IMR-90 (cell line): ENCODE results near the gene KCMF1. TPM values are rescaled to one million over a fixed set of nuclear protein-coding genes. Genes with fewer than 3 reads are reported as not detected.

Source experiments
- ATAC-seq: fragments of 200-7000 bp; cut with Tn5 transposase; 2 replicates; pipeline ENCODE4 v1.9.1; 2020; ENCODE audit warnings: low read depth, mild to moderate bottlenecking, moderate library complexity
- BruUV-seq: library from RNA; stranded (reverse); fragments of 400-500 nt; replicated peaks from 2 replicates; lab custom pipeline; 2021; lab: Mats Ljungman, UMichigan
- CTCF ChIA-PET: fragments of 300-600 bp; formaldehyde crosslinking; extraction: SDS; loops from one replicate; lab custom pipeline; 2021; ENCODE audit warnings: antibody characterized with exemption; lab: Yijun Ruan, JAX
- POLR2A ChIA-PET: fragments of 300-600 bp; sonication (Branson Sonifier 250); formaldehyde crosslinking; loops from one replicate; lab custom pipeline; 2022; ENCODE audit warnings: antibody characterized with exemption; ENCODE audit not compliant: unreplicated experiment; lab: Charles Lee
- DNase-seq: peaks from one replicate; pipeline ENCODE4 v3.0.0; 2013
- H2AFZ ChIP-seq: replicated peaks from 2 replicates; pipeline ENCODE3; 2013; ENCODE audit warnings: low read length, mild to moderate bottlenecking; ENCODE audit not compliant: poor library complexity
- H2AK5ac ChIP-seq: 2 replicates; pipeline ENCODE4 v1.6.1; 2013; ENCODE audit warnings: low read depth, low read length, inconsistent platforms
- H2AK9ac ChIP-seq: replicated peaks from 2 replicates; pipeline ENCODE3; 2013; ENCODE audit warnings: mild to moderate bottlenecking, low read depth, low read length, moderate library complexity; ENCODE audit not compliant: poor library complexity
- H2BK120ac ChIP-seq: 2 replicates; pipeline ENCODE4 v1.6.1; 2013; ENCODE audit warnings: low read depth, low read length, inconsistent platforms
- H2BK15ac ChIP-seq: 3 replicates; pipeline ENCODE4 v1.6.1; 2013; ENCODE audit warnings: low read depth, low read length, inconsistent platforms
- H2BK20ac ChIP-seq: 2 replicates; pipeline ENCODE4 v1.6.1; 2013; ENCODE audit warnings: low read depth, mild to moderate bottlenecking, inconsistent platforms, low read length, moderate library complexity
- H2BK5ac ChIP-seq: 2 replicates; pipeline ENCODE4 v1.6.1; 2013; ENCODE audit warnings: mild to moderate bottlenecking, low read depth, low read length, inconsistent platforms; ENCODE audit not compliant: poor library complexity, severe bottlenecking
- H3K14ac ChIP-seq: replicated peaks from 2 replicates; pipeline ENCODE4 v1.6.1; 2013; ENCODE audit warnings: low read depth, low read length, inconsistent platforms
- H3K18ac ChIP-seq: 2 replicates; pipeline ENCODE4 v1.6.1; 2013; ENCODE audit warnings: low read depth, low read length, control low read depth
- H3K23ac ChIP-seq: 2 replicates; pipeline ENCODE4 v1.6.1; 2013; ENCODE audit warnings: low read depth, low read length, inconsistent platforms
- H3K27ac ChIP-seq: 2 replicates; pipeline ENCODE4 v1.5.1; 2013; ENCODE audit warnings: mild to moderate bottlenecking, control low read depth, low read length; ENCODE audit not compliant: insufficient read depth
- H3K27me3 ChIP-seq: 2 replicates; pipeline ENCODE4 v1.6.1; 2013; ENCODE audit warnings: low read length; ENCODE audit not compliant: control insufficient read depth, insufficient read depth
- H3K36me3 ChIP-seq: 2 replicates; pipeline ENCODE4 v1.6.1; 2013; ENCODE audit warnings: low read length, mixed read lengths; ENCODE audit not compliant: control insufficient read depth, insufficient read depth
- H3K4ac ChIP-seq: 2 replicates; pipeline ENCODE4 v1.6.1; 2013; ENCODE audit warnings: low read depth, low read length, inconsistent platforms
- H3K4me1 ChIP-seq: 2 replicates; pipeline ENCODE4 v1.6.1; 2013; ENCODE audit warnings: low read length, mixed read lengths; ENCODE audit not compliant: control insufficient read depth, insufficient read depth
- H3K4me2 ChIP-seq: 2 replicates; pipeline ENCODE4 v1.6.1; 2013; ENCODE audit warnings: low read depth, mild to moderate bottlenecking, control low read depth, low read length, moderate library complexity
- H3K4me3 ChIP-seq: 2 replicates; pipeline ENCODE4 v1.5.1; 2013; ENCODE audit warnings: low read depth, mild to moderate bottlenecking, control low read depth, low read length, moderate library complexity; ENCODE audit not compliant: insufficient read depth
- H3K56ac ChIP-seq: 2 replicates; pipeline ENCODE4 v1.6.1; 2013; ENCODE audit warnings: low read length, inconsistent platforms; ENCODE audit not compliant: insufficient read depth; ENCODE audit errors: extremely low read depth
- H3K79me1 ChIP-seq, 2 experiments: 2 replicates each; pipeline ENCODE4 v1.6.1; 2013; ENCODE audit warnings: low read length in 2 of 2, inconsistent platforms in 1 of 2, low read depth in 1 of 2
- H3K9ac ChIP-seq: 2 replicates; pipeline ENCODE4 v1.6.1; 2013; ENCODE audit warnings: low read depth, low read length, control low read depth
- H3K9me1 ChIP-seq: 2 replicates; pipeline ENCODE4 v1.6.1; 2013; ENCODE audit warnings: low read length, inconsistent platforms; ENCODE audit not compliant: insufficient read depth
- H3K9me3 ChIP-seq: 2 replicates; pipeline ENCODE4 v1.6.1; 2013; ENCODE audit warnings: low read length; ENCODE audit not compliant: control insufficient read depth, insufficient read depth
- H4K20me1 ChIP-seq: 2 replicates; pipeline ENCODE4 v1.6.1; 2013; ENCODE audit warnings: low read length, inconsistent platforms; ENCODE audit not compliant: insufficient read depth
- H4K5ac ChIP-seq: 2 replicates; pipeline ENCODE4 v1.6.1; 2013; ENCODE audit warnings: mild to moderate bottlenecking, low read depth, low read length, control low read depth
- H4K8ac ChIP-seq, 2 experiments: 2 replicates each; pipeline ENCODE4 v1.6.1; 2013; ENCODE audit warnings: low read depth in 2 of 2, low read length in 2 of 2, control low read depth in 1 of 2, inconsistent platforms in 1 of 2
- H4K91ac ChIP-seq: 2 replicates; pipeline ENCODE4 v1.6.1; 2013; ENCODE audit warnings: low read depth, low read length, inconsistent platforms; ENCODE audit not compliant: insufficient read depth
- BHLHE40 ChIP-seq: fragments of 150-350 bp; IDR thresholded peaks from 2 replicates; pipeline ENCODE4 v1.6.1; 2016; ENCODE audit warnings: mild to moderate bottlenecking, low read depth, low read length
- CEBPB ChIP-seq: IDR thresholded peaks from 2 replicates; pipeline ENCODE4 v1.6.1; 2012; ENCODE audit warnings: low read depth, low read length, improper control_type of control experiment
- CHD1 ChIP-seq: IDR thresholded peaks from 2 replicates; pipeline ENCODE4 v1.6.1; 2012; ENCODE audit warnings: low read depth, low read length, improper control_type of control experiment
- CTCF ChIP-seq: conservative IDR thresholded peaks from 2 replicates; pipeline ENCODE4 v1.5.1; 2012; ENCODE audit warnings: mild to moderate bottlenecking, low read depth, low read length, improper control_type of control experiment
- FOS ChIP-seq: fragments of 150-350 bp; IDR thresholded peaks from 2 replicates; pipeline ENCODE4 v1.6.1; 2016; ENCODE audit warnings: low read depth, low read length
- MAFK ChIP-seq: IDR thresholded peaks from 2 replicates; pipeline ENCODE4 v1.6.1; 2012; ENCODE audit warnings: low read depth, low read length, improper control_type of control experiment
- MAZ ChIP-seq: IDR thresholded peaks from 2 replicates; pipeline ENCODE4 v1.6.1; 2012; ENCODE audit warnings: low read depth, mild to moderate bottlenecking, low read length, improper control_type of control experiment, moderate library complexity, borderline replicate concordance
- MXI1 ChIP-seq: IDR thresholded peaks from 2 replicates; pipeline ENCODE4 v1.6.1; 2012; ENCODE audit warnings: low read depth, mild to moderate bottlenecking, low read length, moderate library complexity, borderline replicate concordance
- NFE2L2 ChIP-seq: fragments of 150-350 bp; IDR thresholded peaks from 2 replicates; pipeline ENCODE4 v1.6.1; 2016; ENCODE audit warnings: low read depth, mild to moderate bottlenecking, low read length
- POLR2A ChIP-seq: IDR thresholded peaks from 2 replicates; pipeline ENCODE4 v1.6.1; 2012; ENCODE audit warnings: mild to moderate bottlenecking, low read depth, low read length
- RCOR1 ChIP-seq: IDR thresholded peaks from 2 replicates; pipeline ENCODE4 v1.6.1; 2012; ENCODE audit warnings: mild to moderate bottlenecking, low read length, improper control_type of control experiment; ENCODE audit not compliant: insufficient replicate concordance
- RFX5 ChIP-seq: IDR thresholded peaks from 2 replicates; pipeline ENCODE4 v1.8.0; 2012; ENCODE audit warnings: low read depth, mild to moderate bottlenecking, low read length, moderate library complexity
- SMC3 ChIP-seq: fragments of 150-350 bp; IDR thresholded peaks from 2 replicates; pipeline ENCODE4 v1.6.1; 2016; ENCODE audit warnings: low read depth, mild to moderate bottlenecking, antibody characterized with exemption, low read length, moderate library complexity
- USF2 ChIP-seq: fragments of 150-350 bp; IDR thresholded peaks from 2 replicates; pipeline ENCODE4 v1.6.1; 2017; ENCODE audit warnings: mild to moderate bottlenecking, antibody characterized with exemption, low read length, low read depth
- WGBS, 2 experiments: methylation state at CpG; one replicate each; pipeline versions ENCODE4 v1.1.5 to v1.1.7; 2013; ENCODE audit warnings: missing lambda C conversion rate in 2 of 2; ENCODE audit not compliant: insufficient read length in 1 of 2; ENCODE audit errors: extremely low coverage in 2 of 2; 5-methylcytosine and 5-hydroxymethylcytosine counted together
- dilution Hi-C: fragments of 300-500 bp; cut with HindIII; formaldehyde crosslinking; loops from one replicate; pipeline ENCODE4 v1.14.3; 2018; ENCODE audit warnings: low sequenced_read_pairs; ENCODE audit not compliant: unreplicated experiment
- in situ Hi-C: fragments of 300-500 bp; cut with MboI; formaldehyde crosslinking; loops from 3 replicates; pipeline ENCODE4 v1.14.3; 2019; ENCODE audit warnings: low sequenced_read_pairs, inconsistent platforms, mixed read lengths
- intact Hi-C: fragments of 100-400 bp; cut with micrococcal nuclease; formaldehyde crosslinking; loops from 2 replicates; pipeline ENCODE4 v1.10.0; 2022
- polyA plus RNA-seq, 3 experiments: library from polyadenylated mRNA; depleted of rRNA; stranded (reverse); fragments of >200 nt; gene quantifications; 2 replicates each; pipeline ENCODE4 v1.2.3, GENCODE V29; 2012; ENCODE audit warnings: low replicate concordance in 1 of 3
- total RNA-seq: library from RNA; depleted of rRNA; stranded (reverse); fragments of >200 nt; gene quantifications from 2 replicates; pipeline ENCODE4 v1.2.3, GENCODE V29; 2012

Gene KCMF1
- total and polyA plus RNA-seq, 2 of the 4 experiments (the other 2 are of a cell fraction) = 49.9 to 108 TPM

GRCh38 chr2:84970210-84970867 lies 622 bp upstream of the KCMF1 start:
- Histone ChIP-seq H2BK15ac (peak overlapping the region; percentile 13; the same call in 2 of the 3 replicates), H4K20me1 (peaks cover 32% of the 10 kb centered on the region), H3K79me1 (peaks cover 4 to 42% of the 10 kb centered on the region in 2 experiments; a peak in 3 of 4 replicates), H3K4me2 (peak overlapping the region; percentile 82), H3K4me3 (peak overlapping the region; percentile 100), H2AK9ac (peak overlapping the region; percentile 88), H3K9me1 (peaks cover 6% of the 10 kb centered on the region), H4K8ac (peak overlapping the region; percentile 39 to 61), H3K9ac (peak overlapping the region; percentile 96), H4K5ac (peak overlapping the region; percentile 31; the same call in 1 of the 2 replicates), H3K4me1 (peaks cover 4% of the 10 kb centered on the region), H3K27me3 (no peaks in the 10 kb centered on the region), H2BK120ac (peak overlapping the region; percentile 22), H2AK5ac (peak overlapping the region; percentile 5; the same call in 1 of the 2 replicates), H3K27ac (peak overlapping the region; percentile 90), H2BK5ac (peak overlapping the region; percentile 44), H3K36me3 (peaks cover 8% of the 10 kb centered on the region; the same call in 1 of the 2 replicates), H3K23ac (peak overlapping the region; percentile 76), H2BK20ac (no peak overlapping the region), H2AFZ (peak overlapping the region; percentile 82), H4K91ac (peak overlapping the region; percentile 86), H3K4ac (peak overlapping the region; percentile 57), H3K56ac (peak overlapping the region; percentile 75), H3K18ac (peak overlapping the region; percentile 40), H3K9me3 (no peaks in the 10 kb centered on the region), H3K14ac (peak overlapping the region; percentile 98)
- DNase-seq (peak; percentile 36), ATAC-seq (peak; percentile 58)
- dilution Hi-C loops (no loop called here), intact Hi-C loops (loop anchor here (2.0 kb wide), 1 partner anchor 44 kb away; no protein-coding TSS in a partner anchor), in situ Hi-C loops (no loop called here)
- WGBS, 2 experiments = no CpG with 5 or more reads among the region's 65 CpGs
- POLR2A ChIA-PET = interaction anchor here (1.0 kb wide), 1 partner anchor 11 kb away, joined by 3 read pairs; no protein-coding TSS in a partner anchor
- no TSS peak for BruUV-seq
- CTCF ChIA-PET = interaction anchor here (0.8 to 1.6 kb wide), 2 partner anchors 9 to 47 kb away, joined by 3 to 5 read pairs; no protein-coding TSS in a partner anchor
- TF ChIP-seq CEBPB = no peak
- TF ChIP-seq BHLHE40 = no peak
- TF ChIP-seq POLR2A = peak; percentile 14; the same call in 1 of the 2 replicates
- TF ChIP-seq CHD1 = peak; percentile 77; the same call in 1 of the 2 replicates
- TF ChIP-seq FOS = no peak
- no peak for TF ChIP-seq RCOR1
- TF ChIP-seq MXI1 = peak; percentile 45; the same call in 1 of the 2 replicates
- TF ChIP-seq RFX5 = no peak
- TF ChIP-seq CTCF = no peak
- no peak for TF ChIP-seq MAFK
- TF ChIP-seq MAZ = peak; percentile 4; the same call in 1 of the 2 replicates
- no peak for TF ChIP-seq SMC3
- TF ChIP-seq USF2 = no peak
- TF ChIP-seq NFE2L2 = no peak
